ENCODE results near the gene MED1. TPM values are rescaled to one million over a fixed set of nuclear protein-coding genes. Genes with fewer than 3 reads are reported as not detected.

Gene MED1
- total RNA-seq, 1 donor from 2014 or later, result 44.4 TPM

- Mint-ChIP-seq H3K27me3 (ENCODE audit: low read depth) (no peaks in the 10 kb centered on the region), H3K9me3 (no peaks in the 10 kb centered on the region), H3K36me3 (no peaks in the 10 kb centered on the region), H3K4me1 (peaks cover 17% of the 10 kb centered on the region), H3K27ac (peak within 1 kb of the TSS; percentile 95), H3K4me3 (peak within 1 kb of the TSS; percentile 92)
- peak; percentile 87 to 91 for DNase-seq (ENCODE audit: low spot score in 2 of 2, unreplicated experiment in 2 of 2)
- TF ChIP-seq CTCF (IDR thresholded peaks at IDR 0.05; ENCODE audit: unreplicated experiment), result no peak
Observed at GRCh38 chr17:39401412-39402243, 49.4 kb downstream of the MED1 start, which contains the start of gene FBXL20. Gene FBXL20 (minus strand): TSS chr17:39401626. CDS start chr17:39401402, 224 bp downstream.

- Mint-ChIP-seq H3K27ac (peak overlapping the region; percentile 94), H3K27me3 (ENCODE audit: low read depth) (no peaks in the 10 kb centered on the region), H3K36me3 (no peaks in the 10 kb centered on the region), H3K4me3 (peak overlapping the region; percentile 92), H3K9me3 (no peaks in the 10 kb centered on the region), H3K4me1 (peaks cover 17% of the 10 kb centered on the region)
- no peak for TF ChIP-seq CTCF (IDR thresholded peaks at IDR 0.05; ENCODE audit: unreplicated experiment)
- peak in 1 of 2 experiments; percentile 22 for DNase-seq (ENCODE audit: low spot score in 2 of 2, unreplicated experiment in 2 of 2)
Observed at GRCh38 chr17:39400547-39401411, 50.3 kb downstream of the MED1 start.

- peaks cover 17% of the 10 kb centered on the region for H3K4me1 Mint-ChIP-seq
- H3K9me3 Mint-ChIP-seq, result no peaks in the 10 kb centered on the region
- H3K27me3 Mint-ChIP-seq (ENCODE audit: low read depth), result no peaks in the 10 kb centered on the region
- H3K36me3 Mint-ChIP-seq, result peaks cover 2% of the 10 kb centered on the region
- no peak for TF ChIP-seq CTCF (IDR thresholded peaks at IDR 0.05; ENCODE audit: unreplicated experiment)
- no peak for DNase-seq (ENCODE audit: low spot score in 2 of 2, unreplicated experiment in 2 of 2)
- peak overlapping the region; percentile 94 for H3K27ac Mint-ChIP-seq
- H3K4me3 Mint-ChIP-seq, result peak overlapping the region; percentile 92
Observed at GRCh38 chr17:39399791-39400190, 51.3 kb downstream of the MED1 start.

GRCh38 chr17:39393736-39394135 lies 57.3 kb downstream of the MED1 start:
- DNase-seq (ENCODE audit: low spot score in 2 of 2, unreplicated experiment in 2 of 2), result no peak
- Mint-ChIP-seq H3K27ac (no peak overlapping the region), H3K9me3 (no peaks in the 10 kb centered on the region), H3K4me1 (no peaks in the 10 kb centered on the region), H3K36me3 (peaks cover 2% of the 10 kb centered on the region), H3K27me3 (ENCODE audit: low read depth) (no peaks in the 10 kb centered on the region), H3K4me3 (no peak overlapping the region)
- no peak for TF ChIP-seq CTCF (IDR thresholded peaks at IDR 0.05; ENCODE audit: unreplicated experiment)

- peaks cover 2% of the 10 kb centered on the region for H3K36me3 Mint-ChIP-seq
- H3K9me3 Mint-ChIP-seq, result no peaks in the 10 kb centered on the region
- no peak overlapping the region for H3K27ac Mint-ChIP-seq
- DNase-seq (ENCODE audit: low spot score in 2 of 2, unreplicated experiment in 2 of 2), result no peak
- no peaks in the 10 kb centered on the region for H3K27me3 Mint-ChIP-seq (ENCODE audit: low read depth)
- TF ChIP-seq CTCF (IDR thresholded peaks at IDR 0.05; ENCODE audit: unreplicated experiment), result no peak
- no peak overlapping the region for H3K4me3 Mint-ChIP-seq
- no peaks in the 10 kb centered on the region for H3K4me1 Mint-ChIP-seq
Observed at GRCh38 chr17:39391448-39391847, 59.6 kb downstream of the MED1 start.

All from mesothelial cell of epicardium (in vitro differentiated cells).